ENCODE measurements around the gene ARL2BP.

Gene ARL2BP

GRCh38 chr16:57224651-57225335, 20.3 kb upstream of the ARL2BP start:
- DNase-seq (ENCODE audit: low spot score in 2 of 2) = no peak

GRCh38 chr16:57225978-57226377, 19.1 kb upstream of the ARL2BP start:
- no peak for DNase-seq (ENCODE audit: low spot score in 2 of 2)
- no peaks in the 10 kb centered on the region for H3K9me3 Mint-ChIP-seq
- H3K4me1 Mint-ChIP-seq = no peaks in the 10 kb centered on the region
- no peak for ATAC-seq (replicated peaks; ENCODE audit: extremely low read depth, poor library complexity, severe bottlenecking)
- no peaks in the 10 kb centered on the region for H3K27me3 Mint-ChIP-seq
- H3K36me3 Mint-ChIP-seq (ENCODE audit: insufficient read depth) = peaks cover 52% of the 10 kb centered on the region
- H3K27ac Mint-ChIP-seq (ENCODE audit: low read depth) = no peak overlapping the region
- H3K4me3 Mint-ChIP-seq = no peak overlapping the region

More at GRCh38 chr16:57224651-57225335, 20.3 kb upstream of the ARL2BP start:
- no peak for ATAC-seq (replicated peaks; ENCODE audit: extremely low read depth, poor library complexity, severe bottlenecking)
- H3K27ac Mint-ChIP-seq (ENCODE audit: low read depth) = no peak overlapping the region
- no peaks in the 10 kb centered on the region for H3K4me1 Mint-ChIP-seq
- H3K4me3 Mint-ChIP-seq = no peak overlapping the region
- no peaks in the 10 kb centered on the region for H3K9me3 Mint-ChIP-seq
- H3K36me3 Mint-ChIP-seq (ENCODE audit: insufficient read depth) = peaks cover 41% of the 10 kb centered on the region
- H3K27me3 Mint-ChIP-seq = no peaks in the 10 kb centered on the region

- H3K27me3 Mint-ChIP-seq = no peaks in the 10 kb centered on the region
- H3K36me3 Mint-ChIP-seq (ENCODE audit: insufficient read depth) = peaks cover 57% of the 10 kb centered on the region
- H3K4me1 Mint-ChIP-seq = no peaks in the 10 kb centered on the region
- H3K9me3 Mint-ChIP-seq = no peaks in the 10 kb centered on the region
- no peak overlapping the region for H3K27ac Mint-ChIP-seq (ENCODE audit: low read depth)
- no peak for ATAC-seq (replicated peaks; ENCODE audit: extremely low read depth, poor library complexity, severe bottlenecking)
- DNase-seq (ENCODE audit: low spot score in 2 of 2) = no peak
- no peak overlapping the region for H3K4me3 Mint-ChIP-seq
These were observed 18.1 kb upstream of the ARL2BP start for GRCh38 chr16:57226701-57227621.

- ATAC-seq (replicated peaks; ENCODE audit: extremely low read depth, poor library complexity, severe bottlenecking) (no peak), DNase-seq (ENCODE audit: low spot score in 2 of 2) (no peak)
- no peak overlapping the region for H3K4me3 Mint-ChIP-seq
- H3K27ac Mint-ChIP-seq (ENCODE audit: low read depth) = no peak overlapping the region
- peaks cover 4% of the 10 kb centered on the region for H3K4me1 Mint-ChIP-seq
- H3K27me3 Mint-ChIP-seq = no peaks in the 10 kb centered on the region
- peaks cover 46% of the 10 kb centered on the region for H3K36me3 Mint-ChIP-seq (ENCODE audit: insufficient read depth)
- no peaks in the 10 kb centered on the region for H3K9me3 Mint-ChIP-seq
These were observed 16.0 kb upstream of the ARL2BP start for GRCh38 chr16:57229079-57229478.

GRCh38 chr16:57231821-57232350, 13.2 kb upstream of the ARL2BP start:
- ATAC-seq (replicated peaks; ENCODE audit: extremely low read depth, poor library complexity, severe bottlenecking) = no peak
- Mint-ChIP-seq H3K36me3 (ENCODE audit: insufficient read depth) (peaks cover 54% of the 10 kb centered on the region), H3K4me3 (no peak overlapping the region), H3K27ac (ENCODE audit: low read depth) (no peak overlapping the region), H3K27me3 (no peaks in the 10 kb centered on the region), H3K4me1 (peaks cover 7% of the 10 kb centered on the region), H3K9me3 (no peaks in the 10 kb centered on the region)
- DNase-seq (ENCODE audit: low spot score in 2 of 2) = no peak

GRCh38 chr16:57233944-57234706, 10.9 kb upstream of the ARL2BP start:
- peaks cover 45% of the 10 kb centered on the region for H3K36me3 Mint-ChIP-seq (ENCODE audit: insufficient read depth)
- H3K27ac Mint-ChIP-seq (ENCODE audit: low read depth) = no peak overlapping the region
- no peak for DNase-seq (ENCODE audit: low spot score in 2 of 2)
- ATAC-seq (replicated peaks; ENCODE audit: extremely low read depth, poor library complexity, severe bottlenecking) = no peak
- H3K4me3 Mint-ChIP-seq = no peak overlapping the region
- no peaks in the 10 kb centered on the region for H3K9me3 Mint-ChIP-seq
- H3K4me1 Mint-ChIP-seq = peaks cover 7% of the 10 kb centered on the region
- no peaks in the 10 kb centered on the region for H3K27me3 Mint-ChIP-seq

GRCh38 chr16:57234707-57235092, 10.4 kb upstream of the ARL2BP start:
- no peak overlapping the region for H3K4me3 Mint-ChIP-seq
- H3K4me1 Mint-ChIP-seq = peaks cover 7% of the 10 kb centered on the region
- DNase-seq (ENCODE audit: low spot score in 2 of 2) (no peak), ATAC-seq (replicated peaks; ENCODE audit: extremely low read depth, poor library complexity, severe bottlenecking) (no peak)
- H3K9me3 Mint-ChIP-seq = no peaks in the 10 kb centered on the region
- no peak overlapping the region for H3K27ac Mint-ChIP-seq (ENCODE audit: low read depth)
- H3K27me3 Mint-ChIP-seq = no peaks in the 10 kb centered on the region
- peaks cover 42% of the 10 kb centered on the region for H3K36me3 Mint-ChIP-seq (ENCODE audit: insufficient read depth)

- ATAC-seq (replicated peaks; ENCODE audit: extremely low read depth, poor library complexity, severe bottlenecking) (no peak), DNase-seq (ENCODE audit: low spot score in 2 of 2) (no peak)
- peaks cover 7% of the 10 kb centered on the region for H3K4me1 Mint-ChIP-seq
- H3K9me3 Mint-ChIP-seq = no peaks in the 10 kb centered on the region
- peaks cover 39% of the 10 kb centered on the region for H3K36me3 Mint-ChIP-seq (ENCODE audit: insufficient read depth)
- no peak overlapping the region for H3K4me3 Mint-ChIP-seq
- peak overlapping the region; percentile 68 for H3K27ac Mint-ChIP-seq (ENCODE audit: low read depth)
- no peaks in the 10 kb centered on the region for H3K27me3 Mint-ChIP-seq
These were observed 9.7 kb upstream of the ARL2BP start for GRCh38 chr16:57235128-57236021.

GRCh38 chr16:57236022-57236350, 9.1 kb upstream of the ARL2BP start:
- H3K36me3 Mint-ChIP-seq (ENCODE audit: insufficient read depth) = peaks cover 33% of the 10 kb centered on the region
- H3K4me3 Mint-ChIP-seq = no peak overlapping the region

GRCh38 chr16:57238682-57239081, 6.4 kb upstream of the ARL2BP start:
- no peak for DNase-seq (ENCODE audit: low spot score in 2 of 2)
- ATAC-seq (replicated peaks; ENCODE audit: extremely low read depth, poor library complexity, severe bottlenecking) = no peak
- Mint-ChIP-seq H3K9me3 (no peaks in the 10 kb centered on the region), H3K4me3 (no peak overlapping the region), H3K27ac (ENCODE audit: low read depth) (no peak overlapping the region), H3K4me1 (peaks cover 7% of the 10 kb centered on the region), H3K27me3 (no peaks in the 10 kb centered on the region), H3K36me3 (ENCODE audit: insufficient read depth) (peaks cover 25% of the 10 kb centered on the region)

More at GRCh38 chr16:57236022-57236350, 9.1 kb upstream of the ARL2BP start:
- peaks cover 7% of the 10 kb centered on the region for H3K4me1 Mint-ChIP-seq
- no peaks in the 10 kb centered on the region for H3K9me3 Mint-ChIP-seq
- DNase-seq (ENCODE audit: low spot score in 2 of 2) (no peak), ATAC-seq (replicated peaks; ENCODE audit: extremely low read depth, poor library complexity, severe bottlenecking) (no peak)
- H3K27ac Mint-ChIP-seq (ENCODE audit: low read depth) = peak overlapping the region; percentile 68
- H3K27me3 Mint-ChIP-seq = no peaks in the 10 kb centered on the region

- H3K36me3 Mint-ChIP-seq (ENCODE audit: insufficient read depth) = peaks cover 25% of the 10 kb centered on the region
- no peak overlapping the region for H3K4me3 Mint-ChIP-seq
- H3K4me1 Mint-ChIP-seq = peaks cover 3% of the 10 kb centered on the region
- ATAC-seq (replicated peaks; ENCODE audit: extremely low read depth, poor library complexity, severe bottlenecking) (no peak), DNase-seq (ENCODE audit: low spot score in 2 of 2) (no peak)
- H3K27me3 Mint-ChIP-seq = no peaks in the 10 kb centered on the region
- H3K9me3 Mint-ChIP-seq = no peaks in the 10 kb centered on the region
- no peak overlapping the region for H3K27ac Mint-ChIP-seq (ENCODE audit: low read depth)
These were observed 6.0 kb upstream of the ARL2BP start for GRCh38 chr16:57239107-57239506.

GRCh38 chr16:57240851-57241250, 4.2 kb upstream of the ARL2BP start:
- peaks cover 15% of the 10 kb centered on the region for H3K4me1 Mint-ChIP-seq
- H3K27ac Mint-ChIP-seq (ENCODE audit: low read depth) = peak overlapping the region; percentile 61
- no peaks in the 10 kb centered on the region for H3K27me3 Mint-ChIP-seq
- H3K4me3 Mint-ChIP-seq = no peak overlapping the region
- peaks cover 23% of the 10 kb centered on the region for H3K36me3 Mint-ChIP-seq (ENCODE audit: insufficient read depth)
- H3K9me3 Mint-ChIP-seq = no peaks in the 10 kb centered on the region
- ATAC-seq (replicated peaks; ENCODE audit: extremely low read depth, poor library complexity, severe bottlenecking) (no peak), DNase-seq (ENCODE audit: low spot score in 2 of 2) (no peak)
